GM08714 (cell line): ENCODE data around the gene ACTRT2.

Source experiments
- H3K4me3 ChIP-seq: fragments of 200-500 bp; sonication (Bioruptor generic); 2 replicates; pipeline ENCODE4 v1.5.1; 2014; ENCODE audit warnings: mild to moderate bottlenecking, low read length, inconsistent platforms
- ZNF274 ChIP-seq: IDR thresholded peaks from 2 replicates; pipeline ENCODE4 v1.6.1; 2012; ENCODE audit warnings: mild to moderate bottlenecking, low read depth, low read length

Gene ACTRT2

DNA sequence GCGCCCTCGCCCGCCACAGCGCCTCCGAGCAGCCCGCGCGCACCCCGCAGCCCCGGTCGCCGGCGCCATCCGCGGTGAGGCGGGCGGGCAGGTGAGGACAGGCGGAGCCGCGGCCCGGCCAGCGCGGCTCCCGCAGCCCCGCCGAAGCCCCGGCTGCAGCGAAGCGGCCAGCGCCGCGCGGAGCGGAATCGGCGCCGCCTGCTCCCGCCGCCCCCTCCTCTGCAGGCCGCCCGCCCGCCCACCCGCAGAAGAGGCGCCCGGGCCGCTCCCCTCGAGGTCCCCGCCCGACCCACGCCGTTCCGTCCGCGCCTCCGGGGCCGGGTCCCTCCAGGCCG lies 49.0 kb downstream of the ACTRT2 start:
- peak overlapping the region; percentile 55; the same call in 1 of the 2 replicates for H3K4me3 ChIP-seq
- TF ChIP-seq ZNF274 = no peak

- no peak overlapping the region for H3K4me3 ChIP-seq
- no peak for TF ChIP-seq ZNF274
Observed at GRCh38 chr1:3070644-3071564, 49.6 kb downstream of the ACTRT2 start.

- no peak overlapping the region for H3K4me3 ChIP-seq
- TF ChIP-seq ZNF274 = no peak
Observed at GRCh38 chr1:3071565-3072390, 50.5 kb downstream of the ACTRT2 start.
